Inflammatory macrophage (primary cell): ENCODE measurements around the gene KCNK17.

Experiments used
- DNase-seq, 2 donors: peaks; one replicate each; pipeline ENCODE4 v3.0.0-alpha.2; 2020 to 2022

Gene KCNK17

DNA sequence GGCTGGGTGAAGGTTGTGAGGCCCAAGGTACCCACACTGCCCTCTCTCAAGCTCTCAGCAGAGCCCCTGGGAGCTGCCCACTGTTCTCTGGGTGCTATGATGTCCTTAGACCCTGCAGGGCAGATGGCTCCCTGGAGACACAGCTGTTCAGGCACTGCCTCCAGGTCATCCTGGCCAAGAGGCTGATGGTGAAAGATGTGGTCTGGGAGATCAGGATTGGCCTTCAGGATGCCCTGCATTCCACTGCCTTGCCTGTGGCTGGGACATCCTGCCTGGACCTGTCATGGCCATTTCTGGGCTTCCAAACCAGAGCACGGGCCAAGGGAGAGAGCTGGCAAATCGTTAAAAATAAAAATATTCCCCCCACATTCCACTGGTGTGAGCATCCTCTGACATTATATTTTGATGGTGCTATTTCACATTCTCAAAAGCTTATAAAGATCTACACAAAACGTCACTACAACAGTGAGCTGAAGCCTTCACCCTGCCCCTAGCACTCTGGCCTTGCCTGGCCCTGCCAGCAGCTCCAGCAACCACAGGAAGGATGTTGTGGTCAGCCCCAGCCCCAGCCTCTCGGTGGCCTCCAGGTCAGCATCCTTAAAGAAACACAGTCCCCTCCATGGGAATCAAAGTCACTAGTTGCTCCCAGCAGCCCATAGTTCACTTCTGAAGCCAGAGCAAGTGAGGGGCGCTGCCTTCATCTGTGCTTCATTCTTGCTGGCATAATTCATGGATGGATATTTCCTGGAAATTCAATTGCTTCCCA, 21.7 kb upstream of the KCNK17 start:
- DNase-seq: peak; percentile 26 to 39

DNA sequence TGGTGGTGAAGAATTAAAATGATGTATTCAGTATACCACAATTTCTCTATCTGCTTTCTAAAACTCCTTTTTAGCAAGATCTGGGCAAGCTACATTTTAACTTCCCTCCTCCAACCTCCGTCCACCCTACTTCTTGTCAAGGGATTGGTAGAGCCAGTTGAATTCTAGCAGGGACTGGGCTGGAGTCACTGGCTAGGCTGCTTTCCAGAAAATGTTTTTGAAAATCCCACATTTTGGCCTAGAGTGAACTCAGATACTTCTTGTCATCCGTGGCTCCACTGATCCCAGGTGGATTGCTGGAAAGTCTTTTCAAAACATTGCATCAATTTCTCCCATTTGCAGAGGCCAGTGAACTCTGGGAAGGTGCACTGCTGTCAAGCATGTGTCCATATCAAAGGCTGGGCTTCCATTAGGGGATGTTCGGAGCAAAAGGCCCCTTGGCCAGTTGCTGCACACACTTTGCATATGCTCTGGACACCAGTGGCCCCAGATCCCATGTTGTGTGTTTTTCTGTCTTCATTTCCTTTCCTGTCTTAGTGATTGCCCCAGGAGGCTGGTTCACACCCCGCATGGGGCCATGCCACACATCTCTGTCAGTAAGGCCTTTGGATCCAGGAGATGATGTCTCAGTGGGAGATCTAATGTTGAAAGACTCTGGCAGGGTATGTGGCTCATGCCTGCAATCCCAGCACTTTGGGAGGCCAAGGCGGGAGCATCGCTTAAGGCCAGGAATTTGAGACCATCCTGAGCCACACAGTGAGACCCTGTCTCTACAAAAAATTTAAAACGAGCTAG, 19.6 kb upstream of the KCNK17 start:
- DNase-seq: no peak

DNA sequence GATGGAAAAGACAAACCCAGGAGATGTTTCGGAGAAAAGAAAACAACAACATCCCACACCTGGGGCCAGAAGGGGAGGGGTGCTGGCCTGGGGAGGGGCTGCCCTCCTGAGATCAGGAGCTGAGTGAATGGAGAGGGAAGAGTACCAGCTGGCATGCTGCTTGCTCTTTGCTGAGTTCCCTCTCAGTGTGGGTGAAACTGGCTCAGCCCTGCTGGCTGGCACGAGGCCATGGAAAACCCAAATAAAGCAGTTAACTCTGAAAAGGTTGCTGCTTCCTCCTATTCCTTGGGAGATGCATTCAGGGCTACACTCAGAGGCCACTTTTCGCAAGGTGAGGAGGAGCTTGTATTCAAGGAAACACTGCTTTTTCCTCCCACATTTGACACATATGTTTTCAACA, 16.3 kb upstream of the KCNK17 start:
- peak; percentile 13 to 20 for DNase-seq

DNA sequence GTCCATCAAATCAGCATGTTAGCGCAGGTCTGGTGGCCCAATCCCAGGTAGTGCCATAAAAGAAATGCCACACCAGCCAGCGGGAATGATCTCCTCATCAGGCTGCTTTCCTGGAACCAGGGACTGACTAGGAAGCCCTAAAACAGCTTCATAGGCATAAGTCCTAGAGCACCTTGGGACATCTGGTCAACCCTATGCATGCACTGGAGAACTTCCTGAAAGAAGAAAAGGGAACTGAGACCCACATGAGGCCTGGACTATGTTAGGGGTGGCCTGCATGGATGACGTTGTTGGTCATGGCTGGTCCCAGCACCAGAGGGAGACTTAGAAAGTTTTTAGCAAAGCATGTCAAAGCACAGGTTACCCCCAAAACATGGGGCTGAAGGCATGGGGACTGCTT, 15.8 kb upstream of the KCNK17 start:
- peak; percentile 80 to 84 for DNase-seq

DNA sequence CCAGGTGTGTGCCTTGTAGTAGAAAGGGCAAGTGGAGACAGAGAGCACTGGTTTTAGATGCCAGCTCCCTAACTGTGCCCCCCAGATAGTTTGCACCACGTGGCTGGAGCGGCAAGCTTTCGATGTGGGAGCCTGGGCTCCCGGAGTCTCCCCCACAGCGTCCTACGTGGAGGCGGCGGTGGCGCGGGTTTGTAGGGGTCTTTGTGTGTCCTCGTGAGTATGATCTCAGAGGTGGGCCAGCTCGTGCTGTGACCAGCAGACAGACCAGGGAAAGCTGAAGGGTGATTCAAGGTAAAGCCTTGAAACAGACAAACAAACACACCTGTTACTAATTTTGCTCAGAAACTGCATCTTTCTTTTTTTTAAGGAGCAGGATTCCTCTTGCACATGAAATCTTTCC, 13.8 kb upstream of the KCNK17 start:
- no peak for DNase-seq

DNA sequence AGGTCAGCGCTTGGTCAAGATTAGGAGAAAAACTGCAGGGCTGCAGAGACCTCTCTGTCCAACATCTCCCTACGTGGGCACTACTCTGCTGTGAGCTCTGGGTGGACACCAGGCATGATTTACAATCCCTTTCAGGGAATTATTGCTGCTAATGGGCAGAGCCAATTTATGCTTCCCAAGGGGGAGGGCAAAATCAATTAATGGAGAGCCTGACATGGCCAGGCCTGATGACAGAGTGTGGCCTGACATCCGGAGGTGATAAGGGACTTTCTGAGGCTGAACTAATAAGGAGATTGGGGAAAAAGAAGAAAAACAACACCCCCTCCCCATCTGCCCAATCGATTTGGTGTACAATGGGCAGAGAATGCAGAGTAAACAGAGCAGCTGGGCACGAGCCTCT, 13.3 kb upstream of the KCNK17 start:
- DNase-seq: no peak

DNA sequence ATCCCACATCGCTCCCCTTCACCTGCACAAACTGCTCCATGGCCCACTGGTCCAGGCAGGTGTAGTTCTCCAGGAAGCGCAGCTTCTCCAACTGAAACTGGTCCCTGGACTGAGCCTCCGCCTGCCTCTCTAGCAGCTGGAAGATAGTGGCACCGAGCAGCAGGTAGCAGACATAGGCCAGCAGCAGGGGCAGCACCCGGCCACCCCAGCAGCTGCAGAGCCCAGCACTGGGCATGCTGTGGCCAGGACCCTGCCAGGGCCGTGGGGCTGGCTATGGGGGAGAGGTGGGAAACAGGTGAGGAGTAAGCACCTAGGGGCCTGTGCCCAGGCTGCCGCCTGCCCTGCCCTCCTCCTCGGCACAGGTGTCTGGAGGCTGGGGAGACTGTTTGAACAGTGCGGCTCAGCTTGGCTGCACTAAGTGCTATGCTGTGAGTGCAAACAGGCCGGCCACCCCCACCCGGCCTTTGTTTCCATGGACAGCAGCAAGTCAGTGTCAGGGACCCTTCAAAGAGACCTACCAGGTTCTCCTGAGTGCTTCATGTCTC, 8.2 kb upstream of the KCNK17 start, which contains the start of gene KCNK16:
Gene KCNK16, minus strand, starts transcription at position 397 of the 545 bp plus-strand sequence. Its CDS starts 162 bp downstream, at position 235.
- no peak for DNase-seq

DNA sequence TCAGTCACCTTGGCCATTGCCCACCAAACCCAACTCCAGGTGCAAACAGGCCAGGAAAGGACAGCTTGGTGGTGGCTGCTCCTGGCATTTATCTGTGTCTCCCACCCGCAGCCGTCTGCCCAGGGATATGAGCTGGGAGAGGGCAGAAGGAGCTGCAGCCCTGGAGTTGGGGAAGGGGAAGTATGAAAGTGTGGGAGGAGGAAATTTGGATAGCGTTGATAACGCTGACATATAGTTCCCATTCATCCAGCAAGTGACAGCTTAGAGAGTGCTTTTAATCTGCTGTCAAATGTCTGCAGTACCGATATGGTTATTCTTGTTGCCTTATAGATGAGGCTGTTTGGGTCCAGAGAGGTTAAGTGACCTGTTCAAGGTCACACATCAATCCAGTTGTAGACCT, 7.5 kb upstream of the KCNK17 start:
- peak in 1 of 2 donors; percentile 34 for DNase-seq

DNA sequence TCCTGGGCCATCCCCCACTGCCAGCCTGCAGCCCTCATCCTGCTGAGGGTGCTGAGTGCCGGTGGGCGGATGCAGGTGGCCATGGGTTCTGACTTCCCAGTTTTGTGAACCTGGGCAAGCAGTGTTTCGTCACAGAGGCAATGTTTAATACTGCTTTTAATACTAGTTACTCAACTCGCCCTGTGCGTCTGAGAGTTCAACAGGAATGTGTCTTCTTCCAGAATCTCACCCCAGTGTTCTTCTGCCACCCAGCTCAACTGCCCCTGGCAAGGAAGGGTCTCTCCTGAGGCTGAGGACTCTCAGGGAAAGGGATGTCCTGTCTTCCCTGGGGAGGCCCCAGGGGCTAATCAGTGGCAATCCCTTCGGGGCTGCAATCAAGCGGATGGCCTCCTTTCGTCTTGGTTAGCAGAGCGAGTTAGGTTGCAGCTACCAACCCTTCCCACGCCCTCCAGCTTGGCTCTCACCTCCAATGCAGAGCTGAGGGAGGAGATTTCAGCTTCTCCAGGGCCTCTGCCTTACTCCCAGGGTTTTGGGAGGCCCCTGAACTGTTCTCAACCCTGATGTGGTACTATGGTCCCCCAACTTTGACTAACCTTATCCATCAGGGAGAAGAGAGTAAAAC, 6.3 kb upstream of the KCNK17 start:
- no peak for DNase-seq

DNA sequence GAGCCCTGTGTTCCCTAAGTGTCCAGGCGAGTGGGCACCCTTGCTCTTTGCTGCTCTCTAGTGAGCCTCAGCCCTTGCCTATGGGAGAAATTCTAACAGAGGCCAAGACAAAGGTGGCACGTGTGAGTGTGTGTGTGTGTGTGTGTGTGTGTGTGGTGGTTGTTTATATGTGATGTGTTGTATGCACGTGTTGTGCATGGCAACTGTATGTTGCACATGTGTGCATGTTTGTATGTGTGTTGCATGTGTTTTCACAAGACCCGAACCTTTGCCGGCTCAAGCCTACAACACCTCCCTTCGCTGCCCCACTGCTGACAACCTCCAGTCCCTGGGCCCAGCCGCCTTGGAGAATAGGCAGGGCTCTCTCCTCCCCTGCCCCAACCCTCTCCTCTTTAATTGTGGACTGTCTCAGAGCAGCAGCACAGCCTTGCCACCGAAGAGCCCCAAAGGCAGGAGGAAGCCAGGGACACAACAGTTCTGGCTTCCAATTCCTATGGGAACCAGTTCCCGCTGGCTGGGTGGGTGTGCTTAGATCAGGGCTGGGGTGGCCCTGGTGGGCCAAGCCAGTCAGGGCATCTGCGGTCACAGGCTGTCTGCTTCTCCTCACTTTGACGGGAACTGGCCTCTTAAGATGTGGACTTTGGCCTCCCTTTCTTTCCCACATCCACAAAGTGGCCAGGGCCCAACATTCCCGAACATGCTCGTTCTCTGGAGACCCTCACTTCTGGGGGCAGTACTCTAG, 5.6 kb upstream of the KCNK17 start:
- no peak for DNase-seq

DNA sequence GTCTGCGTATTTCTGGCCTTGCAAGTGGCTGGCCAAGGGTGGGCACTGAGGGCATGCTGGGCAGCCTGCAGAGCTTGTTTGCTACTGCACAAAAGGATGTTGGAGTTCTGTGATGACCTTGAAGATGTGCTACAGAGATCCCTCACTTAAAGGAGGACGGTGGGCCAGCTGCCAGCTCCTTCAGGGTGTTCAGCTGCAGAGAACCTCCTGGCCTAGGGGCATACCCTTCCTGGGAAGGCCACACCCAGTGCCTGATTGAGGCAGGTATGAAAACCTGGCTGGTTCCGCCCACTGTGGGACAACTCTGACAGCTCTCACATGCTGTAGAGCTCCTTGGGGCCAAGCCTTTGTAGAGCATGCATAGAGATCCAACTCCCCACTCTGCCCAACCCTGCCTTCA, 3.0 kb upstream of the KCNK17 start:
- DNase-seq: no peak

DNA sequence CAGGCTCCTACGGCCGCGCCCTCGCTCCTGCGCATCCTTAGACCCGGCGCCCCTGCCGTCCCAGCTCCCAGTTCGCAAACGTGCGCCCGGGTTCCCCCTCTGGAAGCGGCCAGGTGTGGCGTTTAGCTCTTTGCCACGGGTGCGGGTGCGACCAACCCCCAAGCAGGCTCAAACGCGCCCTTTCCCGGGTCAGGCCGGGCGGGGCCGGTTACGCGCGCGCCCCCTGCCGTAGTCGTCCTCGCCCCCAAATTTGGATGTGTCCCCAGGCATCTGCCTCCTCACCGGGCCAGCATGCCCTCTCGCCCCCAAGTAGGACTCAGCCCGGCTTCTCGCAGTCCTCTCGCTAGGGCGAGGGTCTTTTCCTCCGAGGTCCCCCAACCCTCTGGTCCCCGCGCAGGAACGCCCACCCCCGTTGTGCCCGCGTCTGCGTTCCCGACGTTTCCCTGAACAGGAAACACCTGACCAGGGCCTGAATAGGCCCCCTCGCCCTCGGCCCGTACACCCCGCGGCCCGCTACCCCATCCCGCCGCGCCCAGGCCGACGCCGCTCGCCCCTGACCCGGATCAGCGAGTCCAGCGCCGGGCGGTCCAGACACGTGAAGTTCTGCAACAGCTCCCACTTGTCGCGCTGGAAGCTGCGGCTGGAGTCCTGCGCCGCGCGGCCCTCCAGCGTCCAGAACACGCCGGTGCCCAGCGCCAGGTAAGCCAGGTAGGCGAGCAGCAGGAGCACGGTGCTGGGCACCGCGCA, 520 bp downstream of the KCNK17 start:
- DNase-seq: no peak

DNA sequence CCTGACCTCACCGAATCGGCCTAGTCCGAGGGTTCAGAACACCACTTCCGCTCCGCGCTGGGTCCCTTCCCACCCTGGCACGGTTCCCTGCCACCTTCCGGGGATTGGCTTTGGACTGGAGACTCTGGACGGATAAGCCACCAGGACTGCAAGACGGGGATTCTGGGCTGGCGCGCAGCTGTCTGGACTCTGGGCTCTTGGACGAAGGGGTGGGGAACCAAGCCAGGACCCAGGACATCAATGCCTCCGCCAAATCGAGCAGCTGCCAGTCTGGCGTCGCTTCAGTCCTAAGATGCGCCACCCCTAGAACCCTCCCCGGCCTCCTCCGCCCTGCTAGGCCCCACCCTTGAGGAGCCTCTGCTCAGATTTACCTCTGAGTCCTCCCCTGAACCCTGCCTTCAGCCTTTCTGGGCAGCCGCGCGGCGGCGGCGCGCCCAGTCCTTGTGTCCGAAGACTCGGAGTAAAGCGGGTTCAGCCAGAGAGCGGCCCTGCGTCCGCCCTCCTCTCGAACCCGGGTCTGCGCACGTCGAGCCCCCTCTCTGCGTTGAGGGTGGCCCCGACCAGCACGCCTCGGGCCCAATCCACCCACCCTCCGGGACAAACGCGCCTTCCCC, 1.2 kb downstream of the KCNK17 start:
- no peak for DNase-seq

DNA sequence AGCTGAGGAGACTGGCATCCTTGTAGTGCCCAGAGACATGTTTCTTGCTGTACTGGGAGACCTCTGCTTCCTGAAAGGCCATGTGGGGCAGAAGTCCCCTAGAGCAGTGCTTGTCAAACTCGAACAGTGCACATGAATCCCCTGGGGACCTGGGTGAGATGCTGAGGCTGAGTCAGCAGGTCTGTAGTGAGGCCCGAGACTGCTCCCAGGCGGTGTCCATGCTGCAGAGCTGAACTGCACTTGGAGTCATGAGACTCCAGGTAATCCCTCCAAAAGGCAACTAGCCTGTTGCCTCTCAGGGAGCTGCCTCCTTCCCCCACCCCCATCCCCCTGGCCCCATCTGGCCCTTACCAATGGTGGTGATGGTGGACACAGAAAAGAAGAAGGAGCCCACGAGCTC, 3.7 kb downstream of the KCNK17 start:
- DNase-seq: no peak

DNA sequence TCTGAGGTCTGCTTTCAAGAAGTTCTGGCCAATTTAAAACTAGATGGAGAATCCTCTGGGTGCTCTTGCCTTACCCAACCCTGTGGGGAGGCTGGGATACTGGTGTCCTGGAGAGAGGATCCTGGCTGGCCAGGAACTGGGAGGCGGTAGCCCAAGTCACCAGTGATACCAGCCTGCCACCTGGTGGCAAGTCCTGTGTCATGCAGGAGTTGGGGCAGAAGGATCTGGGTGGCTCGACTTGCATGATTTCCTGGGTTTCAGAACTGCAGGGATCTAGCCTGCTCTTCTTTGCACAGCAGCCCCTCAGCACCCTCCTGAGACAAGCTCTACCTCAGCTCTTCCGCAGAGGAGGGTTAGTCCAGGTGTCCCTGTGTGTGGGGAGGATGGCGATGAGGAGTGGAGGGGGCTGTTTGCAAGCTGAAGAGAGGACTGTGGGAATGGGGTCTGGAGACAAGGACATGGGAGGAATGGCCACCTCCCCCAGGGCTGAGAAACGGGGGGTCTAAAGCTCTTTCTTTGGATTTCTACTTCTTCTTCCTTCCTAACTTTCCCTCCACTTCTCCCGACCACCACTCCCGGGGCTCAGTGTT, 4.2 kb downstream of the KCNK17 start:
- DNase-seq: peak; percentile 65 to 76

DNA sequence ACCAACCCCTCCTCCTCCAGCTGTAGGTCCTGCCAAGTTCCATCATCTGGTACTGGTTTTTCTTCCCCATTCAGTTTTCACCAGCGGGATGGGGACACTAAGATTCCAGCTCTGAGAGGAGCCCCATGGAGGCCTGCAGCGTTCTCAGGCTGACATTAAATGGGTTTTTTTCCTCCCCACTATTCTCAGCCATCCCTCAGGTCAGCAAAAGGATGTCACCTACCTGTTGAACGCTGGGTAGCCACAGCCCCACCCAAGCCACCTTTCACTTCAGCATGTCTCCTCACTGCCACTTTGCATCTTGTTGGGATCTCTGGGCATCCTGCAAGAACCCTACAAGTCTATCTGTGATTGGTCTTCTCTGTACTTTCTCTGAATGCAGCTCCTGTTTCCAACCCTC, 6.8 kb downstream of the KCNK17 start:
- no peak for DNase-seq

DNA sequence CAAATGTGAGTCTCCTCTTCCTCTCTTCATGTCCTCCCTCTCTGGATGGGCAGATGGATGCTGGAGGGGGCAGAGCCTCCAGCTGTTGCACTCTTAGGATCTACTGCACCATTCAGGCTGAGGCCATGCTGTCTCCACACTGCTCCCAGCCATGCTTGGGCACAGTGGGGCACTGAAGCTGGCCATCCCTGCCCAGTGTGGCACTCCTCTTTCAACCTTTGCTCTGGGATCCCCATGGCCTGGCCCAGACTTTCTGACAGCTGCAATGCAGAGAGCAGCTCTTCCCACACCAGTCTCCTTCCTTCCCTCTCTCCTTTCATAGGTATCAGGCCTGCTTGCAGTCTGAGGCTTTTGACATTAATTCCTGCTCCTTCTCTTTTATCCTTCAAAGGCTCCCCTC, 9.3 kb downstream of the KCNK17 start:
- DNase-seq: no peak

DNA sequence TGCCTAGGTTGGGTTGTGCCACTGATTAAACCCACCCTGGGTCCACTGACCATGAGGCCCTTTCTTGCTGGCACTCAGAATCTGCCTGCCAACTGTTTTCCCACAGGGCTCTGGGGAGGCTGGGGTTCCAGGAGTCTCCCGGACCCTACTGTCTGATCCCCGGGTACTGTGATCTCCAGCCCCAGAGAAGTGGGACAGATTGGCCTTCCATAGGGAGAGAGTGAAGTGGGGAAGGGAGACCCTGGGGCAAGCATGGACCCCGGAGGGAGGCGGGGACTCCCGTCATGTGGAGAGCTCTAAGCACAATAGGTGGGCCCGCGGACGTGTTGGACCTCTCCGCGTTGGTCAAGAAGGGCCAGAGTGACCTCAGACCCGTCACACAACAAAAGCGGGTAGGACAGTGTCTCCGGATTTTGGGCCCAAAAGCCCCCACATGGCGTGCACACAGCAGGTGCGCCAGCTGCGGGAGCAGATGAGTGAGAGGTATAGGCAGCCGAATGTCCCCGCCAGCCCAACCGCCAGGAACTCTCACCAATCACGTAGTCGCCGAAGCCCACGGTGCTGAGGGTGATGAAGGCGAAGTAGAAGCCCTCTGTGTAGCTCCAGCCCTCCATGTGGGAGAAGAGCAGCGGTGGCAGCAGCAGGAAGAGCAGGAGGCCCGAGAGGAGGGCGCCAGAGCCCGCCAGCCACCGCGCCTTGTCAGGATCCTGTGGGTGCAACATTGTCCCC, 10.6 kb downstream of the KCNK17 start:
- DNase-seq: no peak

DNA sequence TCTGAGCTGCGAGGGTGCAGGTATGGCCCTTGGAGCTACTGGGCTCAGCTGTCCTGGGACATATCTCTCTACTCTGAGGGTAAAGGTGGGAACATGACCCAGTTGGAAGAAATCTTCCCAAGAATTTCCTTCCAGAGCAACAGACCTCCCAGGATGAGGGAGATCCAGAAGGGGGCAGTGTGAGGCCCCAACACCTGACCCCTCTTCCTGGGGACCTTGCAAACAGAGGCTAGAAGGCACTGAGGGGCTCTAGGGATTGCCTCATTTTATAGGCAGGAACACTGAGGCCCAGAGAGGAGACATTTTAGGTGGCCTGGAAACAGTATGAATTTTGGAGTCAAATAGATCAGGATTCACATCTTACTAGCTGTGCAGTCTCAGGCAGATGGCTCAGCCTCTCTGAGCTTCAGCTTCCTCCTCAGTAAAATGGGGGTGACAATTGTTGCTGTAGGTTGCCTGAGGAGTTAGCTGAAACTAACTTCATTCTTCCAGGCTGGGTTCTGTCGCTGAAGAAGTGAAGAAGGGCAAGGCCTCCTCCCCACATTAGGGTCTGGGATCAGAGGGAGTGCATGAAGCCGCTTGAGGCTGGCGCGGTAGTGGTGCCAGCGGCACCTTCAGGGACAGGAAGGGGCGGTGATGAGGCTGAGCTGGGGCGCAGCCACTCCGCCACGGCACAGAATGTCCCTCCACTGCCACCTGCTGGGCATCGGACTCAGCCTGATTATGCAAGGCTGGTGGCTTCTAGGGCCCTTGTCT, 11.4 kb downstream of the KCNK17 start:
- DNase-seq: peak; percentile 81 to 83
